Measurements from ENCODE around the gene SLTM.

Gene SLTM

DNA sequence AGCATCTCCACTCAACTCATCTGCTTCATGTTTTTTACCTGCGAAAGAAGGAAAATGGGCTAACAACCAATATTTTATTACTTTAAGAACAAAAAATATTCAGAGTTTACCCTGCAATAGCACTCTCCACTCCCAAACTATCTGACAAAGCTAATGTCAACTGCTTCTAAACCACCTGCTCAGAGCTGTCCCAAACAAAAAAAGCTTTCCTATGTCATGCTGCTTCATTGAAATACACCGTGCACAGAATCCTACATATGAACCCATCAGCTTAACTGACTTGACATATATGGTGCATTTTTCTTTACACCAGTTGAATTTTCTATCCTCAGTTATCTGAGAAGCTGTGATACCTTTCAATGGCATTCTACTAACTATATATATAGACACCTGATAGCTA is 16.5 kb downstream of the SLTM start:
- Histone ChIP-seq H3K36me3 (peaks cover 54% of the 10 kb centered on the region), H3K4me3 (ENCODE audit: low read depth, low read length) (no peak overlapping the region), H3K27me3 (ENCODE audit: insufficient read depth, low read depth, severe bottlenecking) (no peaks in the 10 kb centered on the region), H3K9me3 (ENCODE audit: severe bottlenecking) (no peaks in the 10 kb centered on the region), H3K27ac (no peak overlapping the region)
- TF ChIP-seq, protein P1, sequence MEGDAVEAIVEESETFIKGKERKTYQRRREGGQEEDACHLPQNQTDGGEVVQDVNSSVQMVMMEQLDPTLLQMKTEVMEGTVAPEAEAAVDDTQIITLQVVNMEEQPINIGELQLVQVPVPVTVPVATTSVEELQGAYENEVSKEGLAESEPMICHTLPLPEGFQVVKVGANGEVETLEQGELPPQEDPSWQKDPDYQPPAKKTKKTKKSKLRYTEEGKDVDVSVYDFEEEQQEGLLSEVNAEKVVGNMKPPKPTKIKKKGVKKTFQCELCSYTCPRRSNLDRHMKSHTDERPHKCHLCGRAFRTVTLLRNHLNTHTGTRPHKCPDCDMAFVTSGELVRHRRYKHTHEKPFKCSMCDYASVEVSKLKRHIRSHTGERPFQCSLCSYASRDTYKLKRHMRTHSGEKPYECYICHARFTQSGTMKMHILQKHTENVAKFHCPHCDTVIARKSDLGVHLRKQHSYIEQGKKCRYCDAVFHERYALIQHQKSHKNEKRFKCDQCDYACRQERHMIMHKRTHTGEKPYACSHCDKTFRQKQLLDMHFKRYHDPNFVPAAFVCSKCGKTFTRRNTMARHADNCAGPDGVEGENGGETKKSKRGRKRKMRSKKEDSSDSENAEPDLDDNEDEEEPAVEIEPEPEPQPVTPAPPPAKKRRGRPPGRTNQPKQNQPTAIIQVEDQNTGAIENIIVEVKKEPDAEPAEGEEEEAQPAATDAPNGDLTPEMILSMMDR (IDR thresholded peaks at IDR 0.05; ENCODE audit: low read depth, low read length): no peak
- no peak for DNase-seq

DNA sequence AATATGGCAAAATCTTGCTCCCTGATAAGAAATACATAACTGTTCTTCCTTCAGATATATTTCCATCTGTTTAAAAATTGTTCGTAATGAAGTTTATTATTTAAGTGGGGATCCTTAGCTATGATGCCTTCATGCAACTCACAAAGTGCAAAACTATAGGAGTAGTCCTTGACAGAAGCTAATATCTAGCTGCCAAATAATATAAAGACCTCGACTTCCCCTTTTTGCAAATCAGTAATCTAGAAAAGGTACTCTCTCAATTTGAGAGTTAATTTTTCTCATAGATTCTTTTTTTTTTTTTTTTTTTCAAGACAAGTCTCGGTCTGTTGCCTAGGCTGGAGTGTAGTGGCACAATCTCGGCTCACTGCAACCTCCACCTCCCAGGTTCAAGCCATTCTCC is 23.0 kb downstream of the SLTM start:
- H3K36me3 ChIP-seq: peaks cover 48% of the 10 kb centered on the region
- no peaks in the 10 kb centered on the region for H3K27me3 ChIP-seq (ENCODE audit: insufficient read depth, low read depth, severe bottlenecking)
- no peak for DNase-seq
- H3K27ac ChIP-seq: no peak overlapping the region
- no peaks in the 10 kb centered on the region for H3K9me3 ChIP-seq (ENCODE audit: severe bottlenecking)
- TF ChIP-seq, protein P1 (IDR thresholded peaks at IDR 0.05; ENCODE audit: low read depth, low read length): no peak
- no peak overlapping the region for H3K4me3 ChIP-seq (ENCODE audit: low read depth, low read length)

GRCh38 chr15:58909616-58910015 is 23.9 kb downstream of the SLTM start:
- no peak overlapping the region for H3K27ac ChIP-seq
- H3K4me3 ChIP-seq (ENCODE audit: low read depth, low read length): no peak overlapping the region
- no peaks in the 10 kb centered on the region for H3K27me3 ChIP-seq (ENCODE audit: insufficient read depth, low read depth, severe bottlenecking)
- H3K36me3 ChIP-seq: peaks cover 45% of the 10 kb centered on the region
- TF ChIP-seq, protein P1 (IDR thresholded peaks at IDR 0.05; ENCODE audit: low read depth, low read length): no peak
- H3K9me3 ChIP-seq (ENCODE audit: severe bottlenecking): no peaks in the 10 kb centered on the region
- DNase-seq: no peak

DNA sequence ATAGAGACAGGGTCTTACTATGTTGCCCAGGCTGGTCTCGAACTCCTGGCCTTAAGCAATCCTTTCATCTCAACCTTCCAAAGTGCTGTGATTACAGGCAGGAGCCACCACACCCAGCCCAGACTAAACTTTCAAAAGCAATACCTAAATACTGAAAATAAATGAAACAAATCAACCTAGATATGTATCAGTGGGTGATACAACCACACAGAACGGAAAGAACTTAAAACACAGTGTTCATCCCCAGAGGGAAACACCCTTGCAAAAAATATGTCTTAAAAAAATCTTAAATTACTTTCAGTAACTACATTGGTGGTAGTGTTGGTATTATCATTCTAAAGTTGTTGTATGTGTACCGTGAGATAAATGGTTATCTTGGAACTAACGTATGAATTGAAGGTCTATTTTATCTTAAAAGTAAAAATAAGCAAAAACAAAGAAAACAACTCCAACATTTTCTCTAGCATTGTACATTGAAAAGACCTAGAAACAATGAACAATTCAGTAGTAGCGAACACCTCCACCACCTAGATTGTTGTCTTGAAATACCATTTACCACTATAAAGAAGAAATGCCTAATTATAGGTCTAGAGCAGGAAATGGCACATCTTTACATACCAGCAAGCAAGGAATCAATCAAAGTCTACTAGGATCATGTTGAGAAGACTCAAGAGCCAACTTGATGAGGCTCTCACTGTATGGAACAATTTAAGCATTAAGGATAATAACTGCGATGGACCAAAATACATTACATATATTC is 24.7 kb downstream of the SLTM start:
- TF ChIP-seq, protein P1 (IDR thresholded peaks at IDR 0.05; ENCODE audit: low read depth, low read length): no peak
- no peaks in the 10 kb centered on the region for H3K9me3 ChIP-seq (ENCODE audit: severe bottlenecking)
- H3K4me3 ChIP-seq (ENCODE audit: low read depth, low read length): no peak overlapping the region
- no peaks in the 10 kb centered on the region for H3K27me3 ChIP-seq (ENCODE audit: insufficient read depth, low read depth, severe bottlenecking)
- H3K27ac ChIP-seq: no peak overlapping the region
- peaks cover 36% of the 10 kb centered on the region for H3K36me3 ChIP-seq
- DNase-seq: no peak

DNA sequence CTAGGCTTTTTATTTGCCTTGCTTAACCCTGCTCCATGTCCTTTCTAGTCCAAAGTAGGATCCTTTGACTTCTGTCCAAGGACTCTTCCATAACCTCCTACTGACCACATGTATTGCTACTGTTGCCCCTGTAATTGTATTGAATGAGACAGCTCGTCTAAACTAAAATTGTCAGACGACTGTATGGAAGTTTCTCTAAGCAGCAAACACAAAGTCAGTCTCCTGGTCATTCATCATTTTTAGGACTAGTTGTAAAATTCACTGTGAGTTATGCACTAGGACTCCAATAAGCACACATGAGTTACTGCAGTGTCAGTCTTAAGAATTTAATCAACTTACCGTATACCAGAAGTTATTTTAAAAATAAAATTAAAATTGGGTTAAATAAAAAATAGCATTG is 32.8 kb downstream of the SLTM start:
- DNase-seq: no peak

More for the DNA sequence above, 32.8 kb downstream of the SLTM start:
- Histone ChIP-seq H3K27me3 (ENCODE audit: insufficient read depth, low read depth, severe bottlenecking) (no peaks in the 10 kb centered on the region), H3K27ac (no peak overlapping the region), H3K4me3 (ENCODE audit: low read depth, low read length) (no peak overlapping the region), H3K9me3 (ENCODE audit: severe bottlenecking) (no peaks in the 10 kb centered on the region), H3K36me3 (peaks cover 55% of the 10 kb centered on the region)
- TF ChIP-seq, protein P1 (IDR thresholded peaks at IDR 0.05; ENCODE audit: low read depth, low read length): no peak
